Measurements from ENCODE around the gene TMEM256. TPM values are rescaled to one million over a fixed set of nuclear protein-coding genes. Genes with fewer than 3 reads are reported as not detected.

TMEM256 gene
- total RNA-seq, 4 donors from 2014 or later: 10.0 to 129 (median 85.6) TPM

- Histone ChIP-seq H3K27me3 (no peaks in the 10 kb centered on the region), H3K36me3 (no peaks in the 10 kb centered on the region), H3K27ac (peak within 1 kb of the TSS; percentile 22 to 61 (median 39)), H3K4me3 (no peak within 1 kb of the TSS), H3K4me1 (peaks cover 7 to 52% (median 32%) of the 10 kb centered on the region in 4 donors), H3K9me3 (no peaks in the 10 kb centered on the region)
- WGBS, 2 donors (ENCODE audit: low coverage in 1 of 2): 62% methylated on average over 9 of the region's 10 CpGs; no CpG with 5 or more reads in 1 of the 2 donors
- no peak for TF ChIP-seq POLR2A (IDR thresholded peaks at IDR 0.05)
- no peak for TF ChIP-seq CTCF (IDR thresholded peaks at IDR 0.05)
- no peak for TF ChIP-seq POLR2AphosphoS5 (IDR thresholded peaks at IDR 0.05)
- in situ Hi-C loops (cut with MboI; ENCODE audit: low pct_ligation_motif_present in 1 of 4, low pct_unique_long_range_greater_than_20kb in 1 of 4, low sequenced_read_pairs in 3 of 4): loop anchor here in 1 of 4 donors (10.0 kb wide), 1 partner anchor 80 kb away; the partner anchor contains the start of genes FGF11 and TMEM102
- intact Hi-C loops (cut with DNase I; ENCODE audit: low total_unique reads): loop anchor here (2.0 to 10.0 kb wide), 2 partner anchors 200 to 444 kb away; partner anchors contain the start of gene TNFSF13
- peak; percentile 13 for DNase-seq
These were observed 48.8 kb downstream of the TMEM256 start, which contains the start of gene TMEM95 for GRCh38 chr17:7355053-7355452. TSS of gene TMEM95 (plus strand) at chr17:7355156. CDS start at chr17:7355205, 49 bp downstream.

- intact Hi-C loops (cut with DNase I; ENCODE audit: low total_unique reads): loop anchor here (2.0 to 10.0 kb wide), 2 partner anchors 200 to 444 kb away; partner anchors contain the start of gene TNFSF13
- peak; percentile 22 for DNase-seq
- peaks cover 7 to 58% (median 39%) of the 10 kb centered on the region in 4 donors for H3K4me1 ChIP-seq
These were observed 49.5 kb downstream of the TMEM256 start for GRCh38 chr17:7354262-7354843.

More at GRCh38 chr17:7354262-7354843, 49.5 kb downstream of the TMEM256 start:
- Histone ChIP-seq H3K4me3 (no peak overlapping the region), H3K27ac (peak overlapping the region in 1 of 4 donors; percentile 22), H3K9me3 (no peaks in the 10 kb centered on the region), H3K36me3 (no peaks in the 10 kb centered on the region), H3K27me3 (no peaks in the 10 kb centered on the region)
- TF ChIP-seq EP300 (IDR thresholded peaks at IDR 0.05; ENCODE audit: low read depth): no peak
- no peak for TF ChIP-seq CTCF (IDR thresholded peaks at IDR 0.05)
- TF ChIP-seq POLR2A (IDR thresholded peaks at IDR 0.05): no peak
- TF ChIP-seq POLR2AphosphoS5 (IDR thresholded peaks at IDR 0.05): no peak
- WGBS, 2 donors (ENCODE audit: low coverage in 1 of 2): 65 to 77% methylated on average over 5 to 9 of the region's 9 CpGs
- in situ Hi-C loops (cut with MboI; ENCODE audit: low pct_ligation_motif_present in 1 of 4, low pct_unique_long_range_greater_than_20kb in 1 of 4, low sequenced_read_pairs in 3 of 4): loop anchor here in 1 of 4 donors (10.0 kb wide), 1 partner anchor 80 kb away; the partner anchor contains the start of genes FGF11 and TMEM102

Other genes starting within 250 kb of the TMEM256 start
- under 1 TPM in 2 of 4 donors, not detected in 2; 0.48 to 0.82 TPM for gene ASGR1, start 224.7 kb downstream of the TMEM256 start, total RNA-seq
- 10 to 100 TPM in 1 of 4 donors, 1 to 10 TPM in 3; 2.4 to 15.7 (median 6.1) TPM for gene DLG4, start 184.3 kb downstream of the TMEM256 start, total RNA-seq
- 1,000 to 10,000 TPM in 3 of 4 donors, 100 to 1,000 TPM in 1; 877 to 3,047 (median 1,981) TPM for gene ACADVL, start 184.2 kb downstream of the TMEM256 start, total RNA-seq
- gene DVL2, start 169.6 kb downstream of the TMEM256 start, total RNA-seq: 100 to 1,000 TPM in 2 of 4 donors, 10 to 100 TPM in 2; 35.9 to 182 (median 69.2) TPM
- 10 to 100 TPM; 20.6 to 33.5 (median 27.8) TPM for gene PHF23, start 164.6 kb downstream of the TMEM256 start, total RNA-seq
- 100 to 1,000 TPM; 209 to 479 (median 394) TPM for gene GABARAP, start 161.6 kb downstream of the TMEM256 start, total RNA-seq
- 100 to 1,000 TPM in 1 of 4 donors, 10 to 100 TPM in 3; 52.3 to 113 (median 60.4) TPM for gene CTDNEP1, start 152.4 kb downstream of the TMEM256 start, total RNA-seq
- 10 to 100 TPM in 3 of 4 donors, 1 to 10 TPM in 1; 4.9 to 36.2 (median 30.3) TPM for gene ELP5, start 151.9 kb downstream of the TMEM256 start, total RNA-seq
- gene CLDN7, start 141.6 kb downstream of the TMEM256 start, total RNA-seq: 1,000 to 10,000 TPM in 1 of 4 donors, 100 to 1,000 TPM in 3; 571 to 1,162 (median 940) TPM
- gene SLC2A4, start 122.4 kb downstream of the TMEM256 start, total RNA-seq: 10 to 100 TPM in 3 of 4 donors, 1 to 10 TPM in 1; 9.7 to 35.5 (median 20.3) TPM
- gene YBX2, start 109.5 kb downstream of the TMEM256 start, total RNA-seq: 100 to 1,000 TPM in 1 of 4 donors, 10 to 100 TPM in 3; 23.1 to 151 (median 43.4) TPM
- 100 to 1,000 TPM in 3 of 4 donors, 10 to 100 TPM in 1; 91.3 to 188 (median 149) TPM for gene EIF5A, start 96.5 kb downstream of the TMEM256 start, total RNA-seq
- gene GPS2, start 88.7 kb downstream of the TMEM256 start, total RNA-seq: 100 to 1,000 TPM in 3 of 4 donors, 10 to 100 TPM in 1; 96.5 to 578 (median 150) TPM
- gene NEURL4, start 74.8 kb downstream of the TMEM256 start, total RNA-seq: 100 to 1,000 TPM in 1 of 4 donors, 10 to 100 TPM in 3; 27.8 to 109 (median 35.0) TPM
- gene ACAP1, start 67.6 kb downstream of the TMEM256 start, total RNA-seq: 10 to 100 TPM in 2 of 4 donors, 1 to 10 TPM in 2; 4.8 to 21.0 (median 10.0) TPM
- gene KCTD11, start 51.9 kb downstream of the TMEM256 start, total RNA-seq: 10 to 100 TPM in 1 of 4 donors, 1 to 10 TPM in 3; 1.2 to 10.8 (median 7.8) TPM
- gene TMEM95, start 48.9 kb downstream of the TMEM256 start, total RNA-seq: not detected
- gene TNK1, start 23.0 kb downstream of the TMEM256 start, total RNA-seq: 100 to 1,000 TPM in 1 of 4 donors, 10 to 100 TPM in 3; 38.9 to 110 (median 53.2) TPM
- gene PLSCR3, start 9.6 kb downstream of the TMEM256 start, total RNA-seq: 10 to 100 TPM; 13.2 to 32.4 (median 18.4) TPM
- 10 to 100 TPM in 1 of 4 donors, 1 to 10 TPM in 3; 2.2 to 12.3 (median 3.9) TPM for gene NLGN2, start 3.7 kb upstream of the TMEM256 start, total RNA-seq
- gene SPEM1, start 16.2 kb upstream of the TMEM256 start, total RNA-seq: not detected
- not detected for gene SPEM2, start 21.5 kb upstream of the TMEM256 start, total RNA-seq
- gene SPEM3, start 24.8 kb upstream of the TMEM256 start, total RNA-seq: not detected
- 10 to 100 TPM in 3 of 4 donors, 1 to 10 TPM in 1; 8.8 to 26.1 (median 16.3) TPM for gene TMEM102, start 31.3 kb upstream of the TMEM256 start, total RNA-seq
- gene FGF11, start 35.4 kb upstream of the TMEM256 start, total RNA-seq: 1 to 10 TPM in 3 of 4 donors, not detected in 1; 1.6 to 2.4 (median 1.9) TPM
- 10 to 100 TPM in 1 of 4 donors, 1 to 10 TPM in 2, not detected in 1; 5.8 to 10.3 (median 8.9) TPM for gene CHRNB1, start 41.0 kb upstream of the TMEM256 start, total RNA-seq
- gene ZBTB4, start 75.5 kb upstream of the TMEM256 start, total RNA-seq: 10 to 100 TPM; 18.3 to 48.6 (median 23.2) TPM
- not detected for gene SLC35G6, start 77.3 kb upstream of the TMEM256 start, total RNA-seq
- 100 to 1,000 TPM in 3 of 4 donors, 10 to 100 TPM in 1; 91.3 to 321 (median 127) TPM for gene POLR2A, start 80.3 kb upstream of the TMEM256 start, total RNA-seq
- 10 to 100 TPM; 20.8 to 53.1 (median 31.5) TPM for gene TNFSF12, start 145.0 kb upstream of the TMEM256 start, total RNA-seq
- gene TNFSF13, start 154.7 kb upstream of the TMEM256 start, total RNA-seq: 10 to 100 TPM; 19.7 to 94.3 (median 59.8) TPM
- 100 to 1,000 TPM in 1 of 4 donors, 10 to 100 TPM in 3; 37.0 to 159 (median 45.2) TPM for gene SENP3, start 157.8 kb upstream of the TMEM256 start, total RNA-seq
- gene CD68, start 175.5 kb upstream of the TMEM256 start, total RNA-seq: 100 to 1,000 TPM in 1 of 4 donors, 10 to 100 TPM in 2, 1 to 10 TPM in 1; 3.8 to 102 (median 35.1) TPM
- gene MPDU1, start 179.8 kb upstream of the TMEM256 start, total RNA-seq: 100 to 1,000 TPM in 3 of 4 donors, 10 to 100 TPM in 1; 97.9 to 312 (median 157) TPM
- gene SOX15, start 186.0 kb upstream of the TMEM256 start, total RNA-seq: 1 to 10 TPM in 2 of 4 donors, not detected in 2; 2.3 to 4.3 TPM
- 10 to 100 TPM; 11.7 to 25.4 (median 22.4) TPM for gene FXR2, start 210.8 kb upstream of the TMEM256 start, total RNA-seq
- 100 to 1,000 TPM in 1 of 4 donors, 10 to 100 TPM in 3; 21.7 to 106 (median 67.7) TPM for gene SAT2, start 223.7 kb upstream of the TMEM256 start, total RNA-seq
- gene SHBG, start 226.0 kb upstream of the TMEM256 start, total RNA-seq: under 1 TPM in 2 of 4 donors, not detected in 2; 0.32 to 0.41 TPM
- 10 to 100 TPM in 1 of 4 donors, 1 to 10 TPM in 1, under 1 TPM in 2; 0.40 to 20.6 (median 2.3) TPM for gene ATP1B2, start 246.8 kb upstream of the TMEM256 start, total RNA-seq

All from transverse colon (tissue), 4 donors.